ENCODE measurements around the gene BMP5. TPM values are rescaled to one million over a fixed set of nuclear protein-coding genes. Genes with fewer than 3 reads are reported as not detected.

BMP5 gene
- total and polyA plus RNA-seq, 5 experiments from 2014 or later = not detected

DNA sequence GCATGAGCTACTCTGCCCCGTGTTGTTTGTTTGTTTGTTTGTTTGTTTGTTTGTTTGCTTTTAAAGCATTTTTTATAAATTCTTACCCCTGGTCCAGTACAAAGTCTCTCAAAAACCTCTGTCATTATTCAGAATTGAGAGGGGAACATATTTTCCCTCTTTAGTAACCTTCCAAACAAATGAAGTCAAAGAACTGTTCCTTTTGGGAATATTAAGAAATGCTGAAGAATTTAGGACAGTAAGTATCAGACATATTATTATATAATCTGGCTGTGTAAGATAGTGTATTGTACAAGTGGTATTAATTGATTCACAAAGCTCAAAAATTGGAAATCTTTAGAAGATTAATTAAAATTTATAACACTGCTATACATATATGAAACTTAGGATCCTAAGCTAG lies 54.7 kb downstream of the BMP5 start:
- H3K27me3 Mint-ChIP-seq = no peaks in the 10 kb centered on the region
- no peaks in the 10 kb centered on the region for H3K36me3 Mint-ChIP-seq
- ATAC-seq = no peak
- no peak for DNase-seq
- peaks cover 0 to 8% (median 0%) of the 10 kb centered on the region in 9 donors for H3K9me3 Mint-ChIP-seq
- H3K27ac Mint-ChIP-seq = no peak overlapping the region
- POLR2A ChIA-PET = no interaction called here
- no peaks in the 10 kb centered on the region for H3K4me1 Mint-ChIP-seq
- H3K4me3 Mint-ChIP-seq = no peak overlapping the region

DNA sequence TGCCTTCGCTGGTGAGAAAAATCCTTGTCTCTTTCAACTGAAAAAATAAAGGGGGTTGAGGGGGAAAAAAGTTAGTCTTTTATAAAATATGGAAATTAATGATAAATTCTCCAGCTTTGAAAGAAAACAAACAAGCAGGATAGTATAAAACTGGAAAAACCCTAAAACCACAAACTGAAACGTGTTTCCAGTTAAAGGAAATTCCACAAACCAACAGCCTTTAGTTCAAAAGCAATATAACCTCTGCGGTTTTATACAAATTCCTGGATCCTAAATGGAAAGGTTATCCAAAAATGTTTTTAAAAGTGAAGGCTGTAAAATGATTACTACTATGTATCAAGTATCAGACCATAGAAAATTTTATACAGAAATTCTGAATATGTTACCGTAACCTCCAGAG lies 55.6 kb downstream of the BMP5 start:
- no peaks in the 10 kb centered on the region for H3K4me1 Mint-ChIP-seq
- no peak overlapping the region for H3K4me3 Mint-ChIP-seq
- H3K9me3 Mint-ChIP-seq = peaks cover 0 to 8% (median 0%) of the 10 kb centered on the region in 9 donors
- POLR2A ChIA-PET = no interaction called here
- no peaks in the 10 kb centered on the region for H3K27me3 Mint-ChIP-seq
- ATAC-seq (no peak), DNase-seq (no peak)
- H3K27ac Mint-ChIP-seq = no peak overlapping the region
- no peaks in the 10 kb centered on the region for H3K36me3 Mint-ChIP-seq

DNA sequence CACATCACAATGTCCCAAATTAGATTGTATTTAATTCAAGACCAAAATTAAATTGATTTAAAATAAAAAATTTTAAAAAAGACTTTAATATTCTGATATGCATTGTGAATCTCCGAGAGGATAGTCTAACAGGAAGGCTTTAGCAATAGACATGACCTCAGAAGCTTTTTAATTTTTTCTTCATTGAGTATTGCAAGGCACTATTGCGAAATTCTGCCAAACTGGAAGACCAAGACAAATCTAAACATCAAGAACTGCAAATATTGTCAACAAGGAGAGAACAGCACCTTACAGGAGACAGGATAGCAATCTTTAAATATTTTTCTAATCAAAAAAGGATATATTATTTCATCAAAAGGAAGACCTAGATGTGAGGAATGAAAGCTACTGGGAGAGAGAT lies 56.9 kb downstream of the BMP5 start:
- Mint-ChIP-seq H3K4me3 (no peak overlapping the region), H3K4me1 (no peaks in the 10 kb centered on the region), H3K9me3 (peaks cover 0 to 8% (median 0%) of the 10 kb centered on the region in 9 donors), H3K36me3 (no peaks in the 10 kb centered on the region), H3K27ac (no peak overlapping the region), H3K27me3 (no peaks in the 10 kb centered on the region)
- DNase-seq = no peak
- no peak for ATAC-seq
- POLR2A ChIA-PET = no interaction called here

DNA sequence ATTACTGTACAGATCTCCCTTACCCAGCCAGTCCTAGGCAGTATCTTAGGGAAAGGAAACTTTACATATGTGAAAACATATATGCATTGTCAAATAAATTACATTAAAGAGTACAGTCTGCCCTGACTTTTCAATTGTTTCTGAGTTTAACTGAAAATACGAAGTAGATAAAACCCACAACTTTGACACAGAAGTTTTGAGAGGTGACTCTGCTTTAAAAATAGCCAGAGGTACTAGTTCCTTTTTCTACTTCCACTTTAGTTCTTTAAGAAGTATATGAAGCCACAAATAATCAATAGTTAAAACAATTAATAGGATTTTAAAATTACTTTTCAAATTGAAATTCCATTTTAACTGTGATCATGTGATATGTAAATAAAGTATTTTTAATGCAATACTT lies 62.9 kb downstream of the BMP5 start:
- Mint-ChIP-seq H3K27ac (no peak overlapping the region), H3K4me3 (no peak overlapping the region), H3K4me1 (no peaks in the 10 kb centered on the region), H3K9me3 (peaks cover 0 to 8% (median 3%) of the 10 kb centered on the region in 9 donors), H3K27me3 (no peaks in the 10 kb centered on the region), H3K36me3 (no peaks in the 10 kb centered on the region)
- ATAC-seq (no peak), DNase-seq (no peak)
- POLR2A ChIA-PET = no interaction called here

DNA sequence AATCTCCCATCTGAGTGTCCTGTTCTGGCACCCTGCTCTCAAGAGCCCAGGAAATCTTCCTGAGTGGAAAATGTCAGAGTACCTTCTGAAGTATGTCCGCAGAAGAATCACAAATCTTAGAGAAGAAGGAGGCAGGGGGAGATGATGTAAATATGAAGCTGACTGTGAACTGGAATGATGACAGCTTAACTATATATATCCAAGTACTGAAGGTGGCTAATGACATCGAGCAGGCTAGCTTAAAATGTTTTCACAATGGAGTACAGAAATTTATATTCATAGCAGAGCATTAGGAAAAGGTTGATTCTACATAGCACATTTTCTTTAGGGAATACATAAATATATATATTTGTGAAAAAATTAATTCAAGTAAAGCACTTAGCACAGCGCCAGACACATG lies 64.3 kb downstream of the BMP5 start:
- Mint-ChIP-seq H3K27me3 (no peaks in the 10 kb centered on the region), H3K36me3 (no peaks in the 10 kb centered on the region), H3K4me1 (no peaks in the 10 kb centered on the region), H3K9me3 (peaks cover 0 to 10% (median 2%) of the 10 kb centered on the region in 9 donors), H3K27ac (no peak overlapping the region), H3K4me3 (no peak overlapping the region)
- POLR2A ChIA-PET = no interaction called here
- no peak for DNase-seq
- no peak for ATAC-seq

DNA sequence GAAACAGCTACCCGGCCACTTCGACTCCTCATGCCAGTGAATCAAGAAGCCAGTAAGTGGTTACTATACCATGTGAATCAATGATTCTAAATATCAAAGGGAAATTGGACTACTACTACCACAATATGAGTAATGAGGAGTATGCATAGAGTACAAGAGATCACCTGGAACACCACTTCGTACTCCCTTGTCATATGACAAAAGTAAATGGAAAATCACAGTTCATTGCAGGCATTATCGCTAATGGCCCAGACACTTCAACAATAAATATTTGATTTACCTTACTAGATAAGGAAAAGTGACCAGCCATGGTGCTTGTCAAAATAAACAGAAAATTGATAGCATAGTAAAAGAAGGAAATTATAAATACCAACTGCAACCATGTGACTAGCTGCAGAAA lies 73.1 kb downstream of the BMP5 start:
- no peaks in the 10 kb centered on the region for H3K36me3 Mint-ChIP-seq
- POLR2A ChIA-PET = no interaction called here
- no peak overlapping the region for H3K27ac Mint-ChIP-seq
- H3K4me3 Mint-ChIP-seq = no peak overlapping the region
- H3K27me3 Mint-ChIP-seq = no peaks in the 10 kb centered on the region
- H3K4me1 Mint-ChIP-seq = no peaks in the 10 kb centered on the region
- DNase-seq (no peak), ATAC-seq (no peak)
- peaks cover 0 to 29% (median 12%) of the 10 kb centered on the region in 9 donors for H3K9me3 Mint-ChIP-seq

DNA sequence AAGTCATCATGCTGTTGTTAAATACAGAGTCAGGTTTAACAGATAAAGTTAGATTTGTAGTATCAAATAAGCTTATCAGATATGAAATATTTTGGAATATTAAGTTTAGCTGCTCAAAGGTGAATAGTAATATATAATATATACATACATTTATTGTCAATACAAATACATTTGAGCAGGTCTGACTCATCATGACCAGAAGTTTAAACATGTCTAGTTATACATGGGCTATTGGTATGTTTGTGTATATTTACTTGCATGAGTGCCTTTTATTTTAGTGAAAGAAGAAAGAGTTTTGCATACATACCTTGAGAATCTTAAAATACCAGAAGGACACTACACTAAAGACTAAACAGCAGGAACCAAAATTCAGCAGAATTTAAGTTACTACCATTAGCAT lies 76.8 kb downstream of the BMP5 start:
- H3K9me3 Mint-ChIP-seq = peaks cover 0 to 27% (median 10%) of the 10 kb centered on the region in 9 donors
- ATAC-seq (no peak), DNase-seq (no peak)
- H3K27me3 Mint-ChIP-seq = no peaks in the 10 kb centered on the region
- POLR2A ChIA-PET = no interaction called here
- no peaks in the 10 kb centered on the region for H3K4me1 Mint-ChIP-seq
- H3K36me3 Mint-ChIP-seq = no peaks in the 10 kb centered on the region
- H3K4me3 Mint-ChIP-seq = no peak overlapping the region
- no peak overlapping the region for H3K27ac Mint-ChIP-seq

DNA sequence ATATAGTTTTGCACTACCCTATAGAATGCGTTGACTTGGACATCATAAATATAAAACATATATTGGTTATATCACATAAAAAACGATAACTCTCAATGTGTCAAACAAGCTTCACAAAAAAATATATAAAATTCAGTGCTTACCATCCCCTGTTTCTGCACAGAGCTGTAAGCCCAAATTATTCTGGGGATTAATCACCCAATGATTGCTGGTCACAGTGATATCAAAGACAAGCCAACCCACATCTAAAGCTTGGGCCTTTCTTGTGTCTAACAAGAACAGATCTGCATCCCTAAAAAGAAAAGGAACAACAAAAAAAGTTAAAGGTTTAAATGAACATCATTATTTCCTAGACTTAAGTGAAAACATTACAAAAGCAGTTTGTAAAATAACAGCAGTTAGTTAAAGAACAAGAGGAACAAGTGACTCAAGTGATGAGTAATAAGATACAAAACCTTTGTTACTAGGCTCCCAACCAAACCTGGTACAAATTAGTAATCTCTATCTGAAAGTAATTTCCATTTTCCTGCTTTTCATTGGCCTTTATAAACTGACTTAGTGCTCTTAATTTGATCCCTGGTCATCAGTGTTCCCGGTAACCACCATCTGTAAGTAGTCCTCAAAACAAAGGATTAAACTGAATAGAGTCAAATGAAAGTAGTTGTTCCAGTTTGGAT lies 81.1 kb downstream of the BMP5 start:
- Mint-ChIP-seq H3K27ac (no peak overlapping the region), H3K4me3 (no peak overlapping the region), H3K36me3 (no peaks in the 10 kb centered on the region), H3K27me3 (no peaks in the 10 kb centered on the region), H3K4me1 (no peaks in the 10 kb centered on the region), H3K9me3 (peaks cover 0 to 20% (median 9%) of the 10 kb centered on the region in 9 donors)
- POLR2A ChIA-PET = no interaction called here
- ATAC-seq = no peak
- no peak for DNase-seq

DNA sequence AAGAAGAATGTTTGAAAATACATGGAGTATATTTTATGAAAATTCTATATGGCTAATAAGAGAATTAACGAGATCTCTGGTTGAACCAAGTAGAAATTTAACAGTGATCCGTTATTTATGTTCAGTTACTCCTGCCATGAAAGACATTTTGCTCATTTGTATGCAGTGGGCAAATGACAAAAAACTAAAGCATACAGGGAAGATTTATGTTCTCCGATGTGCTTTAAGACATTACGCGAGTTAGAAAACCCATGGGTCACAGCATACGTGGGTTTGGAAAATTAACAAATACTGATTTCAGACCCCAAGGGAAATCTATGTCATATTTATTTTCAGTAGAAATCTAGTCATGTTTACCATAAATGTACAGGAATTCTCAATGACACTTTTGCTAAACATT lies 90.1 kb downstream of the BMP5 start:
- Mint-ChIP-seq H3K4me1 (no peaks in the 10 kb centered on the region), H3K27me3 (no peaks in the 10 kb centered on the region), H3K36me3 (no peaks in the 10 kb centered on the region), H3K4me3 (no peak overlapping the region), H3K27ac (no peak overlapping the region), H3K9me3 (peaks cover 0 to 6% (median 3%) of the 10 kb centered on the region in 9 donors)
- POLR2A ChIA-PET = no interaction called here
- no peak for ATAC-seq
- no peak for DNase-seq

DNA sequence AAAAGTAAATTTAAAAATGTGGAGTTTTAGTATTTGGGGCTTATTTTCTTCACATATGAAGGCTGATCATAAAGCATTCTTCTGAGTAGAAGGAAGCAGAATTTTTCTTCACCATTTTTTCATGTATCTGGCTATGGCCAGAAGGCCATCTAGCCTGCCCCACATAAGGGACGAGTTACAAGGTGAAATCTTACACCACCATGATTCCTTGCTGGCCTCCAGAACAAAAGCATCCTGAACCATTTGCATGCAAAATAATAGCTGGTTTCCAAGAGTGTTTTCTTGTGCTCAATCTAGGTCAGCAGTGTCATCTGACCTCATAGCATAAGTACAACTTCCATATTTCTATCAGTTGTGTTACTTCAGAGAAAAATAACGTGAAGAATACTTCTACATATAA lies 93.1 kb downstream of the BMP5 start:
- Mint-ChIP-seq H3K27me3 (no peaks in the 10 kb centered on the region), H3K27ac (no peak overlapping the region), H3K9me3 (peaks cover 0 to 10% (median 3%) of the 10 kb centered on the region in 9 donors), H3K36me3 (no peaks in the 10 kb centered on the region), H3K4me3 (no peak overlapping the region), H3K4me1 (no peaks in the 10 kb centered on the region)
- no peak for ATAC-seq
- no peak for DNase-seq
- POLR2A ChIA-PET = no interaction called here

DNA sequence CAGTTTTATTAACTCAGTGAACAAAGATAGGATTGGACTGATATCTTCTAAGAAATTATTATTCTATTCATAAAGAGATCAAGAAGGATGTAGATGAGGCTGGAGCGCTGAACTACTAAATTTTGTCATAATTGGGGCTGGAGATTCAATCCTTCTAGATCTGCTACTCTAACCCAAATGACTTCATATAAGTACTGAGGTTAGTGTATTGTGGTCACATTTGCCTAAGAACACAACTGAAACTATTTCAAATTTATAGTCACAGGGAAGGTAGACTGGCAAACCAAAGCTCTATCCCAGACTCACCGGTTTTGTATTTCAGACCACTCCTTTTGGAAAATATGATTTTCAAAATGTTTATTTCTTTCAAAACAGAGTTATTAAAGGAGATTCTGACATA lies 96.7 kb downstream of the BMP5 start:
- H3K36me3 Mint-ChIP-seq = no peaks in the 10 kb centered on the region
- H3K27ac Mint-ChIP-seq = no peak overlapping the region
- no peak overlapping the region for H3K4me3 Mint-ChIP-seq
- no peaks in the 10 kb centered on the region for H3K27me3 Mint-ChIP-seq
- H3K9me3 Mint-ChIP-seq = peaks cover 0 to 10% (median 3%) of the 10 kb centered on the region in 9 donors
- POLR2A ChIA-PET = no interaction called here
- DNase-seq (no peak), ATAC-seq (no peak)
- H3K4me1 Mint-ChIP-seq = no peaks in the 10 kb centered on the region

DNA sequence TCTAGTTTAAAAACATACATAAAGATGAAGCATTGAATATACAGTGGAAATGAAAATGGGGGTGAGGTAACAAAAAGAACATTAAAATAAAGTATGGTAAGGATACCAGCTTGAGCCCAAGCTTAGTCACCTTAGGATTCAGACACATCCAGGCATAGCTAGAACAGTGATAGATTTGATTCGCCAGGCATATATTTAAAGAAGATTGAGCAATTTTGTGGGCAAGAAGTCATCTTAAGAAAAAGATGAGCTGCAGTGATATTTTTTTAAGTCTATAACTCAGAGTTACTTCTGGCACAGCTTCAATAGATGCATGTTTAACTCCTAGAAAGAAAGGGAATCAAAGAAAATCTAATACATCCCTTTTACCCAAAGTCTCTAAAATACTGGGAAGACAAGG lies 97.9 kb downstream of the BMP5 start:
- no peaks in the 10 kb centered on the region for H3K36me3 Mint-ChIP-seq
- H3K9me3 Mint-ChIP-seq = peaks cover 0 to 10% (median 3%) of the 10 kb centered on the region in 9 donors
- no peak overlapping the region for H3K4me3 Mint-ChIP-seq
- no peaks in the 10 kb centered on the region for H3K4me1 Mint-ChIP-seq
- POLR2A ChIA-PET = no interaction called here
- no peaks in the 10 kb centered on the region for H3K27me3 Mint-ChIP-seq
- ATAC-seq = no peak
- no peak overlapping the region for H3K27ac Mint-ChIP-seq
- DNase-seq = no peak

DNA sequence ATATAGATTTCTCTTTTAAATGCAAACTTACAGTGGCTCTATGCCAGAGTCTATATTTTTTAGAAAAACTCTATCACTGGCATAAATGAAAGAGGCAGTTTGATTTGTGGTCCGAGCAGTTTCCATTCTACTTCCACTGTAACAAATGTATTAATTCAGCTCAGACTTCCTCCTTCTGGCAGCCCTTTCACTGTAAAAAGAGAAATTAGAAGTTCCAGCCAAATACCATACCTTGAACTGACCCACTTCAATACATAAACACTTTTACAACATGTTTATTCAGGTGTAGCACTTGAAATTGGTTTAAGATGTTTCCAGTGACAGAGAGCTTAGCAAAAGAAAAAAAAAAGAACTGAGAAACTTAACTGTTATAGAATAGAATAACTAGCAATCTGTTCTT lies 99.3 kb downstream of the BMP5 start:
- POLR2A ChIA-PET = no interaction called here
- H3K27me3 Mint-ChIP-seq = no peaks in the 10 kb centered on the region
- DNase-seq (no peak), ATAC-seq (no peak)
- peaks cover 0 to 10% (median 4%) of the 10 kb centered on the region in 9 donors for H3K9me3 Mint-ChIP-seq
- H3K4me3 Mint-ChIP-seq = no peak overlapping the region
- no peaks in the 10 kb centered on the region for H3K36me3 Mint-ChIP-seq
- H3K4me1 Mint-ChIP-seq = no peaks in the 10 kb centered on the region
- no peak overlapping the region for H3K27ac Mint-ChIP-seq

DNA sequence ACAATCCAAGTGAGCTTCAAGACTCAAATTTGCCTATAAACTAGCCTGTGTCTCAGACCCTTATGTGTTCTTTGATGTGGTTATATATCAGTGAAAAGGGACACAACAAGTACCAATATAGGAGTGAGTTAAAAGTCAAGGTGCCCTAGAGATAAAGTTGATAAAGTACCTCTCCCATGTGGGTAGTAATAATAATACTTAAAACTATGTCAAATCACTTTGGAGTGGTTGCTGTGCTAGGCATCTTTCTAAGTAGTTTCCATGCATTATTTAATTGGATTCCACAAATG lies 100.4 kb downstream of the BMP5 start:
- H3K27me3 Mint-ChIP-seq = no peaks in the 10 kb centered on the region
- POLR2A ChIA-PET = no interaction called here
- H3K9me3 Mint-ChIP-seq = peaks cover 0 to 10% (median 4%) of the 10 kb centered on the region in 9 donors
- H3K4me3 Mint-ChIP-seq = no peak overlapping the region
- no peak overlapping the region for H3K27ac Mint-ChIP-seq
- H3K4me1 Mint-ChIP-seq = no peaks in the 10 kb centered on the region
- no peaks in the 10 kb centered on the region for H3K36me3 Mint-ChIP-seq
- no peak for ATAC-seq
- no peak for DNase-seq
